ENCODE data around the gene C17orf107. TPM values are rescaled to one million over a fixed set of nuclear protein-coding genes. Genes with fewer than 3 reads are reported as not detected.

The C17orf107 gene
- total and polyA plus RNA-seq, 9 of the 15 experiments (the other 6 are each of a cell fraction or from before 2014, with no cell fraction given), result 0.05 to 0.29 (median 0.07) TPM; not detected in 4

DNA sequence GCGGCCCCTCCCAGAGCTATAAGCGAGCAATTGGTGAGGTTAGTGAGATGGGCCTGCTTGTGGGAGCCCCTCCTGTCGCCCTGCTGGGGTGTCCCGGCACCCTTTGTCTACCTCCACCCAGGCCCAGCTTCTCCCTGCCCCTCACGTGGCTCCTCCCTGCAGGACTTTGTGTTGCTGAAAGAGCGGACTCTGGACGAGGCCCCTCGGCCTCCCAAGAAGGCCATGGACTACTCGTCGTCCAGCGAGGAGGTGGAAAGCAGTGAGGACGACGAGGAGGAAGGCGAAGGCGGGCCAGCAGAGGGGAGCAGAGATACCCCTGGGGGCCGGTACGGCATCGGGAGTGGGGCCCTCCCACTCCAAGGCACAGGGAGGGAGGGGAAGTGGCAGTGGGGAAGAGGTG is 6.1 kb upstream of the C17orf107 start:
- H3K4me1 ChIP-seq (replicated peaks in 1 of 2; ENCODE audit: control insufficient read depth in 2 of 2, insufficient read depth in 2 of 2, low read length in 2 of 2), result peaks cover 0 to 18% of the 10 kb centered on the region in 2 experiments; a peak in 2 of 5 replicates
- H3K9ac ChIP-seq (ENCODE audit: insufficient read depth in 1 of 2, low read depth in 2 of 2, low read length in 2 of 2), result no peak overlapping the region; a peak in 1 of 4 replicates
- H4K20me1 ChIP-seq (replicated peaks; ENCODE audit: control insufficient read depth, insufficient read depth, low read length), result 0 out of 2 replicates have a peak, but pooled peaks cover 3% of the 10 kb centered on the region
- no TSS peak for BruUV-seq (replicated peaks)
- FAIRE-seq (no peak), ATAC-seq (no peak), DNase-seq (ENCODE audit: extremely low read depth in 1 of 4, low spot score in 3 of 4) (no peak)
- no peak overlapping the region for H3K4me3 ChIP-seq
- intact Hi-C loops (cut with micrococcal nuclease), result no loop called here
- ChIA-PET CTCF (ENCODE audit: low intra/inter-chr PET ratio) (no interaction called here), POLR2A (no interaction called here)
- no peak overlapping the region for H3K27ac ChIP-seq (ENCODE audit: extremely low read depth, low read depth, low read length)
- no peak for TF ChIP-seq ZNF232 (CRISPR knock-in tag; IDR thresholded peaks at IDR 0.05)
- TF ChIP-seq, protein P1, sequence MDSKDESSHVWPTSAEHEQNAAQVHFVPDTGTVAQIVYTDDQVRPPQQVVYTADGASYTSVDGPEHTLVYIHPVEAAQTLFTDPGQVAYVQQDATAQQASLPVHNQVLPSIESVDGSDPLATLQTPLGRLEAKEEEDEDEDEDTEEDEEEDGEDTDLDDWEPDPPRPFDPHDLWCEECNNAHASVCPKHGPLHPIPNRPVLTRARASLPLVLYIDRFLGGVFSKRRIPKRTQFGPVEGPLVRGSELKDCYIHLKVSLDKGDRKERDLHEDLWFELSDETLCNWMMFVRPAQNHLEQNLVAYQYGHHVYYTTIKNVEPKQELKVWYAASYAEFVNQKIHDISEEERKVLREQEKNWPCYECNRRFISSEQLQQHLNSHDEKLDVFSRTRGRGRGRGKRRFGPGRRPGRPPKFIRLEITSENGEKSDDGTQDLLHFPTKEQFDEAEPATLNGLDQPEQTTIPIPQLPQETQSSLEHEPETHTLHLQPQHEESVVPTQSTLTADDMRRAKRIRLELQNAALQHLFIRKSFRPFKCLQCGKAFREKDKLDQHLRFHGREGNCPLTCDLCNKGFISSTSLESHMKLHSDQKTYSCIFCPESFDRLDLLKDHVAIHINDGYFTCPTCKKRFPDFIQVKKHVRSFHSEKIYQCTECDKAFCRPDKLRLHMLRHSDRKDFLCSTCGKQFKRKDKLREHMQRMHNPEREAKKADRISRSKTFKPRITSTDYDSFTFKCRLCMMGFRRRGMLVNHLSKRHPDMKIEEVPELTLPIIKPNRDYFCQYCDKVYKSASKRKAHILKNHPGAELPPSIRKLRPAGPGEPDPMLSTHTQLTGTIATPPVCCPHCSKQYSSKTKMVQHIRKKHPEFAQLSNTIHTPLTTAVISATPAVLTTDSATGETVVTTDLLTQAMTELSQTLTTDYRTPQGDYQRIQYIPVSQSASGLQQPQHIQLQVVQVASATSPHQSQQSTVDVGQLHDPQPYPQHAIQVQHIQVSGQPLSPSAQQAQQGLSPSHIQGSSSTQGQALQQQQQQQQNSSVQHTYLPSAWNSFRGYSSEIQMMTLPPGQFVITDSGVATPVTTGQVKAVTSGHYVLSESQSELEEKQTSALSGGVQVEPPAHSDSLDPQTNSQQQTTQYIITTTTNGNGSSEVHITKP (IDR thresholded peaks at IDR 0.05; ENCODE audit: partially characterized antibody), result no peak
- TF ChIP-seq ZNF551 (CRISPR knock-in tag; IDR thresholded peaks at IDR 0.05), result no peak
- TF ChIP-seq BCOR (IDR thresholded peaks at IDR 0.05), result no peak
- no peak for TF ChIP-seq ZNF175 (CRISPR knock-in tag; IDR thresholded peaks at IDR 0.05; ENCODE audit: low read depth)
- TF ChIP-seq BACH1 (tag; IDR thresholded peaks at IDR 0.05), result no peak
- TF ChIP-seq, protein P2, sequence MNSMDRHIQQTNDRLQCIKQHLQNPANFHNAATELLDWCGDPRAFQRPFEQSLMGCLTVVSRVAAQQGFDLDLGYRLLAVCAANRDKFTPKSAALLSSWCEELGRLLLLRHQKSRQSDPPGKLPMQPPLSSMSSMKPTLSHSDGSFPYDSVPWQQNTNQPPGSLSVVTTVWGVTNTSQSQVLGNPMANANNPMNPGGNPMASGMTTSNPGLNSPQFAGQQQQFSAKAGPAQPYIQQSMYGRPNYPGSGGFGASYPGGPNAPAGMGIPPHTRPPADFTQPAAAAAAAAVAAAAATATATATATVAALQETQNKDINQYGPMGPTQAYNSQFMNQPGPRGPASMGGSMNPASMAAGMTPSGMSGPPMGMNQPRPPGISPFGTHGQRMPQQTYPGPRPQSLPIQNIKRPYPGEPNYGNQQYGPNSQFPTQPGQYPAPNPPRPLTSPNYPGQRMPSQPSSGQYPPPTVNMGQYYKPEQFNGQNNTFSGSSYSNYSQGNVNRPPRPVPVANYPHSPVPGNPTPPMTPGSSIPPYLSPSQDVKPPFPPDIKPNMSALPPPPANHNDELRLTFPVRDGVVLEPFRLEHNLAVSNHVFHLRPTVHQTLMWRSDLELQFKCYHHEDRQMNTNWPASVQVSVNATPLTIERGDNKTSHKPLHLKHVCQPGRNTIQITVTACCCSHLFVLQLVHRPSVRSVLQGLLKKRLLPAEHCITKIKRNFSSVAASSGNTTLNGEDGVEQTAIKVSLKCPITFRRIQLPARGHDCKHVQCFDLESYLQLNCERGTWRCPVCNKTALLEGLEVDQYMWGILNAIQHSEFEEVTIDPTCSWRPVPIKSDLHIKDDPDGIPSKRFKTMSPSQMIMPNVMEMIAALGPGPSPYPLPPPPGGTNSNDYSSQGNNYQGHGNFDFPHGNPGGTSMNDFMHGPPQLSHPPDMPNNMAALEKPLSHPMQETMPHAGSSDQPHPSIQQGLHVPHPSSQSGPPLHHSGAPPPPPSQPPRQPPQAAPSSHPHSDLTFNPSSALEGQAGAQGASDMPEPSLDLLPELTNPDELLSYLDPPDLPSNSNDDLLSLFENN (IDR thresholded peaks at IDR 0.05; ENCODE audit: low read depth in 2 of 2, low read length in 2 of 2), result no peak
- TF ChIP-seq RBM25 (IDR thresholded peaks at IDR 0.05; ENCODE audit: low read depth, low read length, severe bottlenecking), result no peak
- no peak for TF ChIP-seq FOXJ3 (CRISPR knock-in tag; IDR thresholded peaks at IDR 0.05)
- TF ChIP-seq ARNT (IDR thresholded peaks at IDR 0.05), result no peak
- no peaks in the 10 kb centered on the region for H3K9me3 ChIP-seq (replicated peaks; ENCODE audit: control insufficient read depth, insufficient read depth, low read depth, low read length)
- H2AFZ ChIP-seq (ENCODE audit: low read depth, low read length), result no peak overlapping the region
- H3K36me3 ChIP-seq (ENCODE audit: control insufficient read depth, insufficient read depth, low read length), result peaks cover 74% of the 10 kb centered on the region; the same call in 2 of the 3 replicates
- H3K79me2 ChIP-seq (ENCODE audit: control insufficient read depth, insufficient read depth, low read length), result no peaks in the 10 kb centered on the region
- in situ Hi-C loops (cut with MboI), result no loop called here
- WGBS (ENCODE audit: insufficient coverage, low coverage, missing lambda C conversion rate), result 76% methylated on average over 6 of the region's 18 CpGs
- no peak overlapping the region for H3K4me2 ChIP-seq (ENCODE audit: insufficient read depth, low read length)
- no peaks in the 10 kb centered on the region for H3K9me1 ChIP-seq (ENCODE audit: control insufficient read depth, insufficient read depth, low read length)
- H3K27me3 ChIP-seq (ENCODE audit: control insufficient read depth in 2 of 2, insufficient read depth in 2 of 2, low read length in 2 of 2), result no peaks in the 10 kb centered on the region
